ENCODE results near the gene DYNC2H1.
A peak's percentile ranks its signal among the peaks of the same experiment; 100 is the strongest.

Gene DYNC2H1

GRCh38 chr11:103097279-103097678 lies 11.9 kb upstream of the DYNC2H1 start:
- Histone ChIP-seq H3K4me3 (ENCODE audit: low read depth in 1 of 2, low read length in 2 of 2) (no peak overlapping the region), H3K36me3 (ENCODE audit: insufficient read depth, low read length) (no peaks in the 10 kb centered on the region), H4K20me1 (ENCODE audit: insufficient read depth, low read length) (no peaks in the 10 kb centered on the region), H3K4me1 (ENCODE audit: insufficient read depth, low read length) (peaks cover 8% of the 10 kb centered on the region), H3K27ac (ENCODE audit: low read length) (no peak overlapping the region), H3K27me3 (ENCODE audit: insufficient read depth, low read length, poor library complexity) (no peaks in the 10 kb centered on the region), H3K79me2 (ENCODE audit: insufficient read depth, low read length) (no peaks in the 10 kb centered on the region), H3K4me2 (ENCODE audit: insufficient read depth, low read length) (no peak overlapping the region), H2AFZ (ENCODE audit: low read depth, low read length) (no peak overlapping the region), H3K9me3 (ENCODE audit: insufficient read depth, low read length, severe bottlenecking) (no peaks in the 10 kb centered on the region), H3K9ac (ENCODE audit: low read depth, low read length) (no peak overlapping the region)
- no peak for TF ChIP-seq CTCF (IDR thresholded peaks at IDR 0.05; ENCODE audit: borderline replicate concordance, extremely low read depth, low read length, poor library complexity, severe bottlenecking)
- TF ChIP-seq EZH2 (IDR thresholded peaks at IDR 0.05; ENCODE audit: borderline replicate concordance, low read depth, low read length, severe bottlenecking) = no peak
- ATAC-seq (ENCODE audit: insufficient read depth, low read depth) = no peak
- no peak for DNase-seq

DNA sequence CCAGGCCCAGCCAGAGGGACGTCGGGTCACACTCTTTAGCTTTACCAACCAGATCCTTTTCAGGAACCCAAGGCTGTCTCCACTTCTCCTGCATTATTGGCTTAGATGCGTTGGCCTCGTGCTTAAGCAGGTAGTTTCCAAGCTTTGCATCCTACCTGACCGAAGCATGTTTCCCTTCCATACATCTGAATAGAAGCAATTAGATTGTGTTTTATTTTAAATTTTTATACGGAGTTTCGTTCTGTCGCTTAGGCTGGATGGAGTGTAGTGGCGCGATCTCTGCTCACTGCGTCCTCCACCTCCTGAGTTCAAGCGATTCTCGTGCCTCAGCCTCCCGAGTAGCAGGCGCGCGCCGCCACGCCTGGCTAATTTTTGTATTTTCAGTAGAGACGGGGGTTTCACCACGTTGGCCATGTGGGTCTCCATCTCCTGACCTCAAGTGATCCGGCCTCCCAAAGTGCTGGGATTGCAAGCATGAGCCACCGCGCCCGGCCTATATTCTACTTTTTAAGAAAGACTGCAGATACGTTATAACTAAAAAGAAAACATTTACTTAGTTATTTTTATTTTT lies 677 bp downstream of the DYNC2H1 start:
- Histone ChIP-seq H3K79me2 (ENCODE audit: insufficient read depth, low read length) (no peaks in the 10 kb centered on the region), H3K36me3 (ENCODE audit: insufficient read depth, low read length) (no peaks in the 10 kb centered on the region), H2AFZ (ENCODE audit: low read depth, low read length) (peak overlapping the region; percentile 76), H3K9me3 (ENCODE audit: insufficient read depth, low read length, severe bottlenecking) (no peaks in the 10 kb centered on the region), H3K4me3 (ENCODE audit: low read depth in 1 of 2, low read length in 2 of 2) (peak overlapping the region; percentile 37 to 75; a peak in 3 of 4 replicates), H3K4me2 (ENCODE audit: insufficient read depth, low read length) (peak overlapping the region; percentile 91), H3K4me1 (ENCODE audit: insufficient read depth, low read length) (peaks cover 17% of the 10 kb centered on the region), H3K9ac (ENCODE audit: low read depth, low read length) (peak overlapping the region; percentile 48), H3K27ac (ENCODE audit: low read length) (peak overlapping the region; percentile 53), H4K20me1 (ENCODE audit: insufficient read depth, low read length) (no peaks in the 10 kb centered on the region), H3K27me3 (ENCODE audit: insufficient read depth, low read length, poor library complexity) (peaks cover 2% of the 10 kb centered on the region)
- DNase-seq = no peak
- TF ChIP-seq CTCF (IDR thresholded peaks at IDR 0.05; ENCODE audit: borderline replicate concordance, extremely low read depth, low read length, poor library complexity, severe bottlenecking) (no peak), EZH2 (IDR thresholded peaks at IDR 0.05; ENCODE audit: borderline replicate concordance, low read depth, low read length, severe bottlenecking) (no peak)
- peak; percentile 19; the same call in 2 of the 3 replicates for ATAC-seq (ENCODE audit: insufficient read depth, low read depth)

GRCh38 chr11:103110391-103110790 lies 1.2 kb downstream of the DYNC2H1 start:
- peak overlapping the region; percentile 91; the same call in 1 of the 2 replicates for H3K4me2 ChIP-seq (ENCODE audit: insufficient read depth, low read length)
- ATAC-seq (ENCODE audit: insufficient read depth, low read depth) (no peak), DNase-seq (no peak)
- H3K27ac ChIP-seq (ENCODE audit: low read length) = no peak overlapping the region
- no peaks in the 10 kb centered on the region for H3K36me3 ChIP-seq (ENCODE audit: insufficient read depth, low read length)
- no peaks in the 10 kb centered on the region for H4K20me1 ChIP-seq (ENCODE audit: insufficient read depth, low read length)
- no peak overlapping the region for H3K4me3 ChIP-seq (ENCODE audit: low read depth in 1 of 2, low read length in 2 of 2)
- H3K4me1 ChIP-seq (ENCODE audit: insufficient read depth, low read length) = peaks cover 17% of the 10 kb centered on the region
- H3K79me2 ChIP-seq (ENCODE audit: insufficient read depth, low read length) = no peaks in the 10 kb centered on the region
- no peaks in the 10 kb centered on the region for H3K9me3 ChIP-seq (ENCODE audit: insufficient read depth, low read length, severe bottlenecking)
- no peak for TF ChIP-seq EZH2 (IDR thresholded peaks at IDR 0.05; ENCODE audit: borderline replicate concordance, low read depth, low read length, severe bottlenecking)
- TF ChIP-seq CTCF (IDR thresholded peaks at IDR 0.05; ENCODE audit: borderline replicate concordance, extremely low read depth, low read length, poor library complexity, severe bottlenecking) = no peak
- no peak overlapping the region for H3K9ac ChIP-seq (ENCODE audit: low read depth, low read length)
- no peaks in the 10 kb centered on the region for H3K27me3 ChIP-seq (ENCODE audit: insufficient read depth, low read length, poor library complexity)
- no peak overlapping the region for H2AFZ ChIP-seq (ENCODE audit: low read depth, low read length)
